Measurements from ENCODE around the gene ARNT2. TPM values are rescaled to one million over a fixed set of nuclear protein-coding genes. Genes with fewer than 3 reads are reported as not detected.

Gene ARNT2
- total and polyA plus RNA-seq, 8 donors: 0.58 to 27.4 (median 1.6) TPM

- Histone ChIP-seq H3K27me3 (peaks cover 0 to 6% (median 0%) of the 10 kb centered on the region in 3 donors), H3K4me3 (no peak overlapping the region), H3K36me3 (peaks cover 0 to 1% (median 0%) of the 10 kb centered on the region in 4 donors), H3K4me1 (no peaks in the 10 kb centered on the region), H3K9me3 (no peaks in the 10 kb centered on the region), H3K27ac (no peak overlapping the region)
- WGBS, 5 donors: 87 to 95% (median 92%) methylated on average over 5 of the region's 5 CpGs
- no peak for DNase-seq
- TF ChIP-seq POLR2A (IDR thresholded peaks at IDR 0.05) (no peak), CTCF (IDR thresholded peaks at IDR 0.05) (no peak), EP300 (IDR thresholded peaks at IDR 0.05) (no peak), POLR2AphosphoS5 (IDR thresholded peaks at IDR 0.05) (no peak)
- intact Hi-C loops (cut with DNase I; ENCODE audit: low total_unique reads): no loop called here
Measured at GRCh38 chr15:80465626-80466005, 61.4 kb downstream of the ARNT2 start.

GRCh38 chr15:80466543-80466942 is 62.4 kb downstream of the ARNT2 start:
- no peak overlapping the region for H3K4me3 ChIP-seq
- TF ChIP-seq POLR2A (IDR thresholded peaks at IDR 0.05): no peak
- no peak for TF ChIP-seq EP300 (IDR thresholded peaks at IDR 0.05)
- no peak for TF ChIP-seq CTCF (IDR thresholded peaks at IDR 0.05)
- TF ChIP-seq POLR2AphosphoS5 (IDR thresholded peaks at IDR 0.05): no peak

GRCh38 chr15:80467311-80467714 is 63.1 kb downstream of the ARNT2 start:
- WGBS, 5 donors: 50 to 67% (median 58%) methylated on average over 15 to 16 of the region's 16 CpGs
- H3K9me3 ChIP-seq: no peaks in the 10 kb centered on the region
- H3K36me3 ChIP-seq: peaks cover 0 to 7% (median 0%) of the 10 kb centered on the region in 4 donors
- peaks cover 0 to 6% (median 0%) of the 10 kb centered on the region in 3 donors for H3K27me3 ChIP-seq
- H3K4me3 ChIP-seq: no peak overlapping the region
- H3K4me1 ChIP-seq: no peaks in the 10 kb centered on the region
- TF ChIP-seq CTCF (IDR thresholded peaks at IDR 0.05) (no peak), POLR2AphosphoS5 (IDR thresholded peaks at IDR 0.05) (no peak), EP300 (IDR thresholded peaks at IDR 0.05) (no peak), POLR2A (IDR thresholded peaks at IDR 0.05) (no peak)
- no peak overlapping the region for H3K27ac ChIP-seq
- DNase-seq: peak in 1 of 2 donors; percentile 74
- intact Hi-C loops (cut with DNase I; ENCODE audit: low total_unique reads): no loop called here

More at GRCh38 chr15:80466543-80466942, 62.4 kb downstream of the ARNT2 start:
- Histone ChIP-seq H3K9me3 (no peaks in the 10 kb centered on the region), H3K36me3 (peaks cover 0 to 7% (median 0%) of the 10 kb centered on the region in 4 donors), H3K27me3 (peaks cover 0 to 6% (median 0%) of the 10 kb centered on the region in 3 donors), H3K4me1 (no peaks in the 10 kb centered on the region), H3K27ac (no peak overlapping the region)
- 89 to 98% (median 96%) methylated on average over 2 of the region's 2 CpGs for WGBS, 5 donors
- intact Hi-C loops (cut with DNase I; ENCODE audit: low total_unique reads): no loop called here
- DNase-seq: no peak

GRCh38 chr15:80468796-80469195 is 64.6 kb downstream of the ARNT2 start:
- 75 to 90% (median 83%) methylated on average over 5 of the region's 5 CpGs for WGBS, 5 donors
- intact Hi-C loops (cut with DNase I; ENCODE audit: low total_unique reads): no loop called here

More at GRCh38 chr15:80468796-80469195, 64.6 kb downstream of the ARNT2 start:
- no peaks in the 10 kb centered on the region for H3K9me3 ChIP-seq
- no peaks in the 10 kb centered on the region for H3K4me1 ChIP-seq
- no peak overlapping the region for H3K4me3 ChIP-seq
- DNase-seq: no peak
- TF ChIP-seq POLR2A (IDR thresholded peaks at IDR 0.05) (no peak), CTCF (IDR thresholded peaks at IDR 0.05) (no peak), EP300 (IDR thresholded peaks at IDR 0.05) (no peak), POLR2AphosphoS5 (IDR thresholded peaks at IDR 0.05) (no peak)
- H3K27ac ChIP-seq: no peak overlapping the region
- peaks cover 0 to 10% (median 0%) of the 10 kb centered on the region in 4 donors for H3K36me3 ChIP-seq
- peaks cover 0 to 6% (median 0%) of the 10 kb centered on the region in 3 donors for H3K27me3 ChIP-seq
